OCI-LY3 (cell line): ENCODE data around the gene POLD2.

Experiments
- H2AFZ ChIP-seq: fragments of 200-600, 300-600 bp; shearing (Covaris generic); 2 replicates; pipeline ENCODE4 v1.6.0; 2014; ENCODE audit warnings: antibody characterized with exemption, low read depth, low read length
- H3K27ac ChIP-seq: fragments of 200-600, 300-600 bp; sonication (generic); 2 replicates; pipeline ENCODE4 v1.5.1; 2014; ENCODE audit warnings: mild to moderate bottlenecking, low read length, moderate library complexity, mixed read lengths
- H3K27me3 ChIP-seq: fragments of 200-600, 300-600 bp; sonication (generic); 2 replicates; pipeline ENCODE4 v1.6.1; 2014; ENCODE audit warnings: low read depth, low read length, mixed read lengths
- H3K36me3 ChIP-seq: fragments of 200-600, 300-600 bp; sonication (generic); replicated peaks from 2 replicates; pipeline ENCODE3; 2014; ENCODE audit warnings: low read depth, low read length, mixed read lengths
- H3K4me1 ChIP-seq: fragments of 300-600, 200-600 bp; sonication (generic); 2 replicates; pipeline ENCODE4 v1.6.1; 2014; ENCODE audit warnings: low read length, mixed read lengths
- H3K4me2 ChIP-seq: fragments of 200-600, 300-600 bp; sonication (generic); 2 replicates; pipeline ENCODE4 v1.6.1; 2014; ENCODE audit warnings: low read length, mixed read lengths
- H3K4me3 ChIP-seq: fragments of 300-600, 200-600 bp; sonication (generic); 2 replicates; pipeline ENCODE4 v1.5.1; 2014; ENCODE audit warnings: antibody characterized with exemption, mild to moderate bottlenecking, low read length, moderate library complexity
- H3K79me2 ChIP-seq: fragments of 300-600, 200-600 bp; shearing (Covaris generic); 2 replicates; pipeline ENCODE4 v1.6.1; 2014; ENCODE audit warnings: mild to moderate bottlenecking, low read length, mixed read lengths
- H3K9ac ChIP-seq: fragments of 300-600, 200-600 bp; shearing (Covaris generic); 2 replicates; pipeline ENCODE4 v1.6.0; 2014; ENCODE audit warnings: mild to moderate bottlenecking, low read length, moderate library complexity
- H3K9me3 ChIP-seq: fragments of 200-600, 300-600 bp; shearing (Covaris generic); 2 replicates; pipeline ENCODE4 v1.6.1; 2014; ENCODE audit warnings: low read length, mixed read lengths; ENCODE audit not compliant: insufficient read depth
- H4K20me1 ChIP-seq: fragments of 200-600, 300-600 bp; sonication (generic); 2 replicates; pipeline ENCODE4 v1.6.1; 2016; ENCODE audit warnings: low read length, mixed read lengths; ENCODE audit not compliant: insufficient read depth
- CTCF ChIP-seq: fragments of 200-600, 300-600 bp; sonication (generic); IDR thresholded peaks from 2 replicates; pipeline ENCODE4 v1.5.1; 2014; ENCODE audit warnings: antibody characterized with exemption, low read length, low read depth
- EZH2phosphoT487 ChIP-seq: fragments of 200-600 bp; shearing (Covaris generic); IDR thresholded peaks from 2 replicates; pipeline ENCODE4 v1.6.1; 2018; ENCODE audit warnings: antibody characterized with exemption, mixed run types, low read depth

POLD2 gene

GRCh38 chr7:44158096-44158872 lies 34.9 kb upstream of the POLD2 start:
- no peak overlapping the region for H3K27ac ChIP-seq
- no peaks in the 10 kb centered on the region for H3K9me3 ChIP-seq
- TF ChIP-seq CTCF (no peak), EZH2phosphoT487 (no peak)

GRCh38 chr7:44157116-44158080 lies 34.0 kb upstream of the POLD2 start:
- Histone ChIP-seq H3K27ac (no peak overlapping the region), H3K4me3 (no peak overlapping the region), H4K20me1 (no peaks in the 10 kb centered on the region), H3K4me1 (peaks cover under 1% of the 10 kb centered on the region; the same call in 1 of the 2 replicates), H3K9ac (no peak overlapping the region), H2AFZ (no peak overlapping the region), H3K36me3 (no peaks in the 10 kb centered on the region), H3K27me3 (no peaks in the 10 kb centered on the region), H3K79me2 (no peaks in the 10 kb centered on the region), H3K4me2 (no peak overlapping the region), H3K9me3 (no peaks in the 10 kb centered on the region)
- TF ChIP-seq CTCF = no peak
- TF ChIP-seq EZH2phosphoT487 = no peak

More at GRCh38 chr7:44158096-44158872, 34.9 kb upstream of the POLD2 start:
- Histone ChIP-seq H3K9ac (no peak overlapping the region), H3K79me2 (no peaks in the 10 kb centered on the region), H4K20me1 (no peaks in the 10 kb centered on the region), H3K4me3 (no peak overlapping the region), H3K4me2 (no peak overlapping the region), H2AFZ (no peak overlapping the region), H3K27me3 (no peaks in the 10 kb centered on the region), H3K4me1 (no peaks in the 10 kb centered on the region), H3K36me3 (no peaks in the 10 kb centered on the region)

- Histone ChIP-seq H3K27me3 (no peaks in the 10 kb centered on the region), H3K4me2 (no peak overlapping the region), H3K79me2 (no peaks in the 10 kb centered on the region), H3K9me3 (no peaks in the 10 kb centered on the region), H2AFZ (no peak overlapping the region), H3K9ac (no peak overlapping the region), H3K4me1 (peaks cover 9% of the 10 kb centered on the region), H3K27ac (no peak overlapping the region), H3K36me3 (no peaks in the 10 kb centered on the region), H3K4me3 (no peak overlapping the region), H4K20me1 (no peaks in the 10 kb centered on the region)
- TF ChIP-seq EZH2phosphoT487 (no peak), CTCF (no peak)
Observed at GRCh38 chr7:44156453-44157010, 33.2 kb upstream of the POLD2 start.
